ENCODE results near the gene FXN. TPM values are rescaled to one million over a fixed set of nuclear protein-coding genes. Genes with fewer than 3 reads are reported as not detected.
A peak's percentile ranks its signal among the peaks of the same experiment; 100 is the strongest.
"Not testable (repeated sequence)": the region's sequence is repeated elsewhere in the genome, so short reads cannot be mapped to it uniquely, and the experiment has no call there.

The FXN gene
- total RNA-seq, 6 donors from 2014 or later, result 1.8 to 16.5 (median 9.0) TPM

- no peak overlapping the region for H3K4me3 ChIP-seq
- peaks cover 0 to 27% (median 9%) of the 10 kb centered on the region in 4 donors for H3K4me1 ChIP-seq
- 58 to 59% methylated on average over 4 of the region's 4 CpGs for WGBS, 2 donors
- peak overlapping the region in 3 of 4 donors; percentile 62 to 67 (median 65) for H3K27ac ChIP-seq
- H3K9me3 ChIP-seq, result no peaks in the 10 kb centered on the region
- no peaks in the 10 kb centered on the region for H3K36me3 ChIP-seq
- ATAC-seq (ENCODE audit: low FRiP score in 2 of 2), result peak in 1 of 2 donors; percentile 37
- no peak for DNase-seq
- TF ChIP-seq CTCF (IDR thresholded peaks at IDR 0.05) (no peak), POLR2AphosphoS5 (IDR thresholded peaks at IDR 0.05) (peak in 1 of 2 donors; percentile 29), EP300 (IDR thresholded peaks at IDR 0.05) (peak in 2 of 4 donors; percentile 53 to 69), POLR2A (IDR thresholded peaks at IDR 0.05) (no peak)
- H3K27me3 ChIP-seq, result no peaks in the 10 kb centered on the region
These were observed 61.5 kb downstream of the FXN start for GRCh38 chr9:69097064-69097463.

- Histone ChIP-seq H3K4me1 (peaks cover 0 to 27% (median 8%) of the 10 kb centered on the region in 4 donors), H3K36me3 (no peaks in the 10 kb centered on the region), H3K27ac (peak overlapping the region; percentile 34 to 65 (median 51)), H3K27me3 (no peaks in the 10 kb centered on the region), H3K4me3 (no peak overlapping the region), H3K9me3 (no peaks in the 10 kb centered on the region)
- DNase-seq (no peak), ATAC-seq (ENCODE audit: low FRiP score in 2 of 2) (no peak)
- WGBS, 2 donors, result 82 to 91% methylated on average over 5 of the region's 5 CpGs
- no peak for TF ChIP-seq CTCF (IDR thresholded peaks at IDR 0.05)
- no peak for TF ChIP-seq POLR2A (IDR thresholded peaks at IDR 0.05)
- peak in 1 of 4 donors; percentile 47 for TF ChIP-seq EP300 (IDR thresholded peaks at IDR 0.05)
These were observed 62.5 kb downstream of the FXN start for GRCh38 chr9:69097923-69098593.

GRCh38 chr9:69103348-69103996 lies 67.9 kb downstream of the FXN start:
- DNase-seq; H3K27ac ChIP-seq; H3K27me3 ChIP-seq; H3K36me3 ChIP-seq; H3K9me3 ChIP-seq; ATAC-seq (ENCODE audit: low FRiP score in 2 of 2); H3K4me3 ChIP-seq: not testable (repeated sequence)
- H3K4me1 ChIP-seq, result peaks cover 0 to 16% (median 1%) of the 10 kb centered on the region in 4 donors
- 84 to 85% methylated on average over 4 of the region's 7 CpGs for WGBS, 2 donors

- DNase-seq (peak; percentile 25 to 94), ATAC-seq (ENCODE audit: low FRiP score in 2 of 2) (peak; percentile 83 to 98)
- H3K9me3 ChIP-seq, result no peaks in the 10 kb centered on the region
- TF ChIP-seq EP300 (IDR thresholded peaks at IDR 0.05) (peak in 1 of 4 donors; percentile 79), POLR2A (IDR thresholded peaks at IDR 0.05) (peak in 1 of 4 donors; percentile 36), POLR2AphosphoS5 (IDR thresholded peaks at IDR 0.05) (peak in 1 of 2 donors; percentile 58), CTCF (IDR thresholded peaks at IDR 0.05) (no peak)
- no peaks in the 10 kb centered on the region for H3K27me3 ChIP-seq
- no peaks in the 10 kb centered on the region for H3K36me3 ChIP-seq
- peaks cover 0 to 11% (median 1%) of the 10 kb centered on the region in 4 donors for H3K4me1 ChIP-seq
- 50 to 67% methylated on average over 2 of the region's 2 CpGs for WGBS, 2 donors
- H3K4me3 ChIP-seq, result no peak overlapping the region
- H3K27ac ChIP-seq, result peak overlapping the region; percentile 15 to 66 (median 32)
These were observed 69.4 kb downstream of the FXN start for GRCh38 chr9:69104830-69105527.

- TF ChIP-seq POLR2AphosphoS5 (IDR thresholded peaks at IDR 0.05) (no peak), POLR2A (IDR thresholded peaks at IDR 0.05) (no peak), EP300 (IDR thresholded peaks at IDR 0.05) (no peak), CTCF (IDR thresholded peaks at IDR 0.05) (no peak)
- WGBS, 2 donors, result 80 to 81% methylated on average over 3 of the region's 3 CpGs
- H3K9me3 ChIP-seq, result no peaks in the 10 kb centered on the region
- H3K27me3 ChIP-seq, result no peaks in the 10 kb centered on the region
- H3K4me3 ChIP-seq, result no peak overlapping the region
- ATAC-seq (ENCODE audit: low FRiP score in 2 of 2), result no peak
- no peaks in the 10 kb centered on the region for H3K36me3 ChIP-seq
- peaks cover 0 to 11% (median 1%) of the 10 kb centered on the region in 4 donors for H3K4me1 ChIP-seq
- no peak for DNase-seq
- H3K27ac ChIP-seq, result no peak overlapping the region
These were observed 72.2 kb downstream of the FXN start for GRCh38 chr9:69107771-69108170.

- H3K27ac ChIP-seq; H3K4me3 ChIP-seq; H3K9me3 ChIP-seq; ATAC-seq (ENCODE audit: low FRiP score in 2 of 2); H3K27me3 ChIP-seq; H3K36me3 ChIP-seq; DNase-seq: not testable (repeated sequence)
- H3K4me1 ChIP-seq, result peaks cover 0 to 11% (median 1%) of the 10 kb centered on the region in 4 donors
- WGBS, 2 donors, result 94 to 95% methylated on average over 14 of the region's 14 CpGs
These were observed 73.2 kb downstream of the FXN start for GRCh38 chr9:69108706-69109105.
